ENCODE measurements around the gene SLC2A5.
"Not testable (repeated sequence)": the region's sequence is repeated elsewhere in the genome, so short reads cannot be mapped to it uniquely, and the experiment has no call there.

The SLC2A5 gene

DNA sequence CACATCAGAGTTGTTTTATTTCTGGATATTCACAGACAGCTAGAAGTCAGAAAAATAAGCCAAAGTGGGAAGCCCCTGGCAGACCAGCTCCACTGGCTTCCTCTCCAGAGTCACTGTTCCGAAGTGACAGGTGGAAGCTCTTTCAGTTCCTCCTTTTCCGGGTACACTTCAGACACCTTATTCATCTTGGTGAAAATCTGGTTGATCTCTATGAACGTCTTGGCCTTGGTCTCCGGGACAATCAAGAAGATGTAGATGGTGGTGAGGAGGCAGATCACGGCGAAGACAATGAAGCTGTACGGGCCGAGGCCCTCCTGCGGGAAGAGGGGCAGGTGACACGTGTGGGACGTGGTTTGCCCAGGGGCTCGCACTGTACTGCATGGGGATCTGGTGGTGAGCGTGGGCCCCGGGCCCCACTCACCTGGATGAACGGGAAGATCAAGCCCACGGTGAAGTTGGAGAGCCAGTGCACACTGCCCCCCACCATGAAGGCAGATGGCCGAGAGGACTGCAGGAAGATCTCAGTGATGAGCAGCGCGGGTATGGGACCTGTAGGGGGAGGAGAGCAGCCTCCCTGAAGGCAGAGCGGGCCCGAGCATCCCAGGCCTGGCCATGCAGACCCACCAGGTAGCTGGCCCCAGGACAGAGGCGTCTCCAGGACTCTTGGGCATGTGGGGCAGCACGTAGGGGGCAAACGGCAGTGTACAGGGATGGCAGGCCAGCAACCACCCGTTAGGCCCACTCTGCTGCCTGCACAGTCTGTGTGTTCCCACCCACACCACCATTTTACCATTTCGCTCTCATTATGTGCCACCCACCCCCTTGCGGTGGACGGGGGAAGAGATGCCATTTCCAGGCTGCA lies 31.7 kb downstream of the SLC2A5 start:
- no peak for DNase-seq (ENCODE audit: low read depth in 2 of 2, low spot score in 1 of 2)

GRCh38 chr1:9035226-9035625 lies 34.2 kb downstream of the SLC2A5 start:
- no peak for DNase-seq (ENCODE audit: low read depth in 2 of 2, low spot score in 1 of 2)

DNA sequence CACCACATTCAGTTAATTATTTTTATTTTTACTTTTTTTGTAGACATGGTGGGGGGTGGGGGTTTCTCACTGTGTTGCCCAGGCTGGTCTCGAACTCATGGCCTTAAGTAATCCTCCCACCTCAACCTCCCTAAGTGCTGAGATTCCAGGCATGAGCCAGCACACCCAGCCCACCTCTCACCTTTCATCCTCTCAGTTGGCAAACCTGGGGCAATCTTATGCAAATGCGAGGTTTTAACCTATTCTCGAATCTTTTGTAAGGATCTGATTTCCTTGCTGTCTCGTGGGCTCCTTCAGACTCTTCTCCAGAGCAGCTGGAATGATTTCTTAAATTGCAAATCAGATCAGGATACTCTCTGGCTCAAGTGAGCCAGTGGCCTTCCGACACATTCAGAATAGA lies 36.1 kb downstream of the SLC2A5 start:
- DNase-seq (ENCODE audit: low read depth in 2 of 2, low spot score in 1 of 2), result no peak

GRCh38 chr1:9031484-9032259 lies 37.8 kb downstream of the SLC2A5 start:
- no peak for DNase-seq (ENCODE audit: low read depth in 2 of 2, low spot score in 1 of 2)

- DNase-seq (ENCODE audit: low read depth in 2 of 2, low spot score in 1 of 2), result not testable (repeated sequence)
These were observed 38.4 kb downstream of the SLC2A5 start for GRCh38 chr1:9031077-9031476.

DNA sequence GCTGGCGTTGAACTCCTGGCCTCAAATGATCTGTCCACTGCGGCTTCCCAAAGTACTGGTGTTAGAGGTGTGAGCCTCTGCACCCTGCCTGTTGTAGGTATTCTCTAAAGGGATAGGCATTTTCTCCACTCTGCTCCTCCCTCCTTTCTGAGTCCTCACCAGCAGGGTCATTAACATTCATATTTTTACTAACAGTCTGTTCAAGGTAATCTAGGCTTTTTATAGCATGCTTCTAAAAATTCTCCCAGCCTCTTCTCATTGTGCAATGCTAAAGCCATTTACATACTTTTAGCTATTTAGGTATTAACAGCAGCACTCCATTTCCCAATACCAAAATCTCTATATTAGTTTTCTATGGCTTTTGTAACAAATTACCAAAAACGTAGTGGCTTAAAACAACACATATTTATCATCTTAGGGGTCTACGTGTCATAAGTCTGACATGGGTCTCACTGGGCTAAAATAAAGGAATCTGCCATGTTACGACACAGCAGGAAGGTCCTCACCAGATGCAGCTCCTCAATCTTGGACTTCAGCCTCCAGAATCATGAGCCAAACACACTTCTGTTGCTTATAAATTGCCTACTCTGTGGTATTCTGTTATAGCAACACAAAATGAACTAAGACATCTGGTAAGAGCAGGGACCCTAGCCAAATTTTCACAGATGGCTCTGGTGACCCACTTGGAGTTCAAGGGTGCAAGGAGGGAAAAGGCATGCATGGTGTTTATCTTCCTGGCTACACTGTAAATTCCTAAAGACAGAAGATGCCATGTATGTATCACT lies 40.3 kb downstream of the SLC2A5 start:
- no peak for DNase-seq (ENCODE audit: low read depth in 2 of 2, low spot score in 1 of 2)

DNA sequence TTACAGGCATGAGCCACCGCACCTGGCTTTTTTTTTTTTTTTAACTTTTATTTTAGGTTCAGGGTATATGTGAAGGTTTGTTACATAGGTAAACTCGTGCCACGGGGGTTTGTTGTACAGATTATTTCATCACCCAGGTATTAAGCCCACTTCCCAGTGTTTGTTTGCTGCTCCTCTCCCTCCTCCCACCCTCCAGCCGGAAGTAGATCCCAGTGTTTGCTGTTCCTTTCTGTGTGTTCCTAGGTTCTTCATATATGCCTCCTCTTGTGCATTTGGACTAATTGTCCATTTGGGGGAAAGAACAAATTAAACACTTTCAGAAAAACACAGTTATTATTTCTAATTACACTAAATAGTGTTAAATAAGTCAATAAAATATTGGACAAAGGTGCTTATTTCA lies 42.1 kb downstream of the SLC2A5 start:
- no peak for DNase-seq (ENCODE audit: low read depth in 2 of 2, low spot score in 1 of 2)

DNA sequence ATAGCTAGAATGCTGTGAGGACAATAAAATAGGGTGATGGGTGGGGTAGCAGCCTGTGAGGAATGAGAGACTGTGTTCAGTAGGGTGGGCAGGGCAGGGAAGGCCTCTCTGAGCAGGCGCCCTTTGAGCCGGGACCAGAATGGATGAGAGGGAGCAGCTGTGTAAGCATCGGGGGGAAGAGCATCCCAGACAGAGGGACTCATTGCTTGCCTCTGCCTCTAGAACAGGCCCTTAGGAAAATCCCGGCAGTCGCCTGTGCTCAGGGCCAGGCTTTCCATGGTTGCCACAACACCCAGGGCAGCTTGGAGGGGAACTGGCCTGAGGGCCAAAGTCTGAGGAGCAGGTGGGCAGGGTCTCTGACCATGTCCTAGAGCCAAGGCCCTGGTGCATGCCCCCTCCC lies 44.0 kb downstream of the SLC2A5 start:
- no peak for DNase-seq (ENCODE audit: low read depth in 2 of 2, low spot score in 1 of 2)

GRCh38 chr1:9024837-9025236 lies 44.6 kb downstream of the SLC2A5 start:
- DNase-seq (ENCODE audit: low read depth in 2 of 2, low spot score in 1 of 2), result no peak

- DNase-seq (ENCODE audit: low read depth in 2 of 2, low spot score in 1 of 2), result no peak
These were observed 46.7 kb downstream of the SLC2A5 start for GRCh38 chr1:9022773-9023172.

DNA sequence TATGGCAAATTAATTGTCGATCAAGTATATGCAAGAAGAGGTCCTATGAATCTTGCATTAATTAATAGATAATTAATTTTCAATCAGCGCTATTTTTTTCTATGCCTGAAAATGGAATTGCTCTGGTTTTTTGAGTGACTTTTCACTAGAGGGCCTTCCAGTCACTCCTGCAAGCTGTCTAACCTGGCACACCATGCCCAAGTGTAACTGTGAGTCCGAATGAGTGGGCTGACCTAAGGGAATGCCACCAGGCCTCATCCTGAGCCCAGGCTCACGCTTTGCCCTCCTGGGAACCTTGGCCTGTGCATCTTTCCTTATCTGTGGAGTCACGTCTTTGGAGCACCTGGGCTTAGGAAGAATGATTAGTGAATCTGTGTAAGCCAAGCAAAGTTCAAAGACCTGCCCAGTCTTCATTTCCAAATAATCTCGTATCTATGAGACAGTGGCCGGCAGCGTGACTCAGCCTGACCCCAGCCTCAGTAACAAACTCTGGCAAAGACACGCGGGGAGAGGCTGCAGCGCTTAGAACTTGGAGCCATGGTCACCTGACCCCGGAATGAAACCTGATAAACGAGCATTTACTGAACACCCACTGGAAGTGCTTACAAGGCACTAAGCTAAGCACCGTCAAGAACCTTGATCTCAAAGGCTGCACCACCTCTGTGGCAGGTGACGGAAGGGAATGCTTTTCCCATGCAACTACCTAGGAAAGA lies 47.3 kb downstream of the SLC2A5 start:
- not testable (repeated sequence) for DNase-seq (ENCODE audit: low read depth in 2 of 2, low spot score in 1 of 2)

GRCh38 chr1:9020305-9020704 lies 49.1 kb downstream of the SLC2A5 start:
- no peak for DNase-seq (ENCODE audit: low read depth in 2 of 2, low spot score in 1 of 2)

DNA sequence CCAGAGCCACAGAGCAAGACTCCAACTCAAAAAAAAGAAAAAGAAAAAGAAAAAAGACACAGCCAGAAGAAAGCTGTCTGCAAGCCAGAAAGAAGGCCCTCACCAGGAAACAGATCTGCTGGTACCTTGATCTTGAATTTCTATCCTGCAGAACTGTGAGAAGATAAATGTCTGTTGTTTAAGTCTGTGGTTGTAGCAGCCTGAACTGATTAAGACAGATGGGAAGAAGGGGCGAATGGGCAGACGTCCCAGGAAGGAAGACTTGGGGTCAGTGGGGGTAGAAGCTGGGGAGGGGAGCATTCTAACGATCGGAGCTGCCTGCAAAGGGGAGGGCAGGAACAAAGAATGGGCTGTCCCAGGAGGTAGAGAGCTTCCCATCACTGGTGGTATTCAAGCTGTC lies 49.5 kb downstream of the SLC2A5 start:
- DNase-seq (ENCODE audit: low read depth in 2 of 2, low spot score in 1 of 2), result no peak

GRCh38 chr1:9018333-9018732 lies 51.1 kb downstream of the SLC2A5 start:
- DNase-seq (ENCODE audit: low read depth in 2 of 2, low spot score in 1 of 2), result no peak

GRCh38 chr1:9016455-9016854 lies 53.0 kb downstream of the SLC2A5 start:
- DNase-seq (ENCODE audit: low read depth in 2 of 2, low spot score in 1 of 2), result no peak

DNA sequence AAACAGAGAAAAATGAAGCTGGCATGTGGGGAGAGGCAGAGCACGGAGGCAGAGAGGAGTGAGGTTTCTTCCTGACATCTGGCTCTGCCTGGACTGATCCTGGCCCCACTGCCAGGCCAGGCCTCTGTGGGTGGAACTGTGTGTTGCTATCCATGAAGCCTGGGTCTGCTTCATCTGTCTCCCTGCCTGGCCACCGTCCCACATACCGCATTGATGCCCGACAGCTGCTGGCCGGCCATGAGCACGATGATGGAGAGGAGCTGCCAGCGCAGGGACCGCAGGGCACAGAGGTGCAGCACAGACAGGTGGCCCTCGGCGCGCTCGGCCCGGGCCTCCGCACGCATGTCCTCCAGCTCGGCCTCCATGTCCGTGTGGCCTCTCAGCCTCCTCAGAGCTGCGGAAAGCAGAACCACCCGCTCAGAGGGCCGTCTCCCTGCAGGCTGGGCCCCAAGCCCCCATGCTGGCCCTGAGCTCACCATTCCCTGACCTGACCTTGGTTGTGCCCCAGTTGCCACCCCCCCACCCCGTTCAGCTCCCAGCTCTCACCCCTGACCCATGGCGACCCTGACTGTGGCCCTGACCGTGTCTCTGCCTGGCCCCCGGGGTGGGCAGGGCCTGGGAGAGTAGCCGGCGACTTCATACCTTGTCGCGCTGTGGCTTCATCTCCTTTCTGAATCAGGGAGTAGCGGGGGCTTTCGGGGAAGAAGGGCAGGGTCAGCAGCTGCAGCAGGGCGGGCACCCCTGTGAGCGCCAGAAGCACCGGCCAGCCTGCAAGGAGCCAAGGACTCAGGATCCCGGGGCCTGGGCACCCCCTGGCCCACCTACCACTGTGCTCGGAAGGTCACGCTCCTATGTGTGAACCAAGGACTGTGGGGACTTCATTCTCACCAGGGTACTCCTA lies 54.7 kb downstream of the SLC2A5 start:
- no peak for DNase-seq (ENCODE audit: low read depth in 2 of 2, low spot score in 1 of 2)

- DNase-seq (ENCODE audit: low read depth in 2 of 2, low spot score in 1 of 2), result no peak
These were observed 55.6 kb downstream of the SLC2A5 start for GRCh38 chr1:9013819-9014218.

DNA sequence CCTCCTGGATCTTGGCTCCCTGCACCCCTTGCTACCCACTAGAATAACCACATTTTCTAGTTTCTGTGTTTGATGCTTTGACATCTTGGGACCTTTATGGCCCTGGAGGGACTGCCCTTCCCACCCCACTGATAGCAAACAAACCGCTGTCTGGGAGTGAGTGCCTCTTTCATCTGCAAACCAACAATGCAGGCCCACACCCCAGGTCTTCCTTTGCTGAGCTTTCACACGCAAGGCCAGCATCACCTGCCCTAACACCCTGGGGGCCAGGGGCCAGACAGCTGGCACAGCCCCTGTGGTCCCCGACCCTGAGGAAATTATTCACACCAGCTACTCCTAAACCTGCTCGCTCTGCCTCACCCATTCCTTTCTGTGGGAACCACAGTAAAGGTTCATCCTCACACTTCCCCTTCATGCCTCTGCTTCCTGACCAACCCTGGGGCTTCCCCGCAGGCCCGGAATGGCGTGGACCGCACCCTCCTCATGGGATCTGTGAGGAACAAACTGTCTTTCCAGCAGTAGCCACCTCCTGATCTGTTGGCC lies 58.6 kb downstream of the SLC2A5 start:
- no peak for DNase-seq (ENCODE audit: low read depth in 2 of 2, low spot score in 1 of 2)

GRCh38 chr1:9009438-9010370 lies 59.7 kb downstream of the SLC2A5 start:
- no peak for DNase-seq (ENCODE audit: low read depth in 2 of 2, low spot score in 1 of 2)
